ENCODE measurements around the gene FGFBP2.

FGFBP2 gene

GRCh38 chr4:15942283-15942682, 20.7 kb downstream of the FGFBP2 start:
- TF ChIP-seq POLR2A (IDR thresholded peaks at IDR 0.05; ENCODE audit: low read depth, low read length) (no peak), POLR2AphosphoS5 (IDR thresholded peaks at IDR 0.05; ENCODE audit: low read depth, low read length) (no peak), TAF1 (IDR thresholded peaks at IDR 0.05; ENCODE audit: borderline replicate concordance, low read depth, low read length) (no peak)
- FAIRE-seq (no peak), DNase-seq (ENCODE audit: insufficient read length) (no peak)

- DNase-seq (ENCODE audit: insufficient read length) (no peak), FAIRE-seq (no peak)
- TF ChIP-seq TAF1 (IDR thresholded peaks at IDR 0.05; ENCODE audit: borderline replicate concordance, low read depth, low read length) = no peak
- no peak for TF ChIP-seq POLR2AphosphoS5 (IDR thresholded peaks at IDR 0.05; ENCODE audit: low read depth, low read length)
- no peak for TF ChIP-seq POLR2A (IDR thresholded peaks at IDR 0.05; ENCODE audit: low read depth, low read length)
These were observed 24.3 kb downstream of the FGFBP2 start, which contains the start of gene FGFBP1 for GRCh38 chr4:15938640-15939039. Gene FGFBP1, minus strand, starts transcription at chr4:15938740. Its CDS starts 2,108 bp downstream, at chr4:15936632.

- TF ChIP-seq POLR2A (IDR thresholded peaks at IDR 0.05; ENCODE audit: low read depth, low read length) = no peak
- no peak for TF ChIP-seq POLR2AphosphoS5 (IDR thresholded peaks at IDR 0.05; ENCODE audit: low read depth, low read length)
- no peak for TF ChIP-seq TAF1 (IDR thresholded peaks at IDR 0.05; ENCODE audit: borderline replicate concordance, low read depth, low read length)
- no peak for FAIRE-seq
- no peak for DNase-seq (ENCODE audit: insufficient read length)
These were observed 24.8 kb downstream of the FGFBP2 start for GRCh38 chr4:15938182-15938581.

GRCh38 chr4:15936495-15936894, 26.5 kb downstream of the FGFBP2 start:
- DNase-seq (ENCODE audit: insufficient read length) = no peak

GRCh38 chr4:15935504-15936402, 27.2 kb downstream of the FGFBP2 start:
- TF ChIP-seq TAF1 (IDR thresholded peaks at IDR 0.05; ENCODE audit: borderline replicate concordance, low read depth, low read length) = no peak
- no peak for TF ChIP-seq POLR2AphosphoS5 (IDR thresholded peaks at IDR 0.05; ENCODE audit: low read depth, low read length)
- no peak for TF ChIP-seq POLR2A (IDR thresholded peaks at IDR 0.05; ENCODE audit: low read depth, low read length)
- no peak for FAIRE-seq
- no peak for DNase-seq (ENCODE audit: insufficient read length)

More at GRCh38 chr4:15936495-15936894, 26.5 kb downstream of the FGFBP2 start:
- FAIRE-seq = no peak
- TF ChIP-seq POLR2AphosphoS5 (IDR thresholded peaks at IDR 0.05; ENCODE audit: low read depth, low read length) (no peak), TAF1 (IDR thresholded peaks at IDR 0.05; ENCODE audit: borderline replicate concordance, low read depth, low read length) (no peak), POLR2A (IDR thresholded peaks at IDR 0.05; ENCODE audit: low read depth, low read length) (no peak)

GRCh38 chr4:15934259-15934658, 28.7 kb downstream of the FGFBP2 start:
- DNase-seq (ENCODE audit: insufficient read length) = no peak
- no peak for FAIRE-seq
- TF ChIP-seq POLR2AphosphoS5 (IDR thresholded peaks at IDR 0.05; ENCODE audit: low read depth, low read length) (no peak), TAF1 (IDR thresholded peaks at IDR 0.05; ENCODE audit: borderline replicate concordance, low read depth, low read length) (no peak), POLR2A (IDR thresholded peaks at IDR 0.05; ENCODE audit: low read depth, low read length) (no peak)

GRCh38 chr4:15931451-15932210, 31.3 kb downstream of the FGFBP2 start:
- DNase-seq (ENCODE audit: insufficient read length) (no peak), FAIRE-seq (no peak)
- no peak for TF ChIP-seq POLR2A (IDR thresholded peaks at IDR 0.05; ENCODE audit: low read depth, low read length)
- no peak for TF ChIP-seq POLR2AphosphoS5 (IDR thresholded peaks at IDR 0.05; ENCODE audit: low read depth, low read length)
- TF ChIP-seq TAF1 (IDR thresholded peaks at IDR 0.05; ENCODE audit: borderline replicate concordance, low read depth, low read length) = no peak

- DNase-seq (ENCODE audit: insufficient read length) = no peak
- FAIRE-seq = no peak
- no peak for TF ChIP-seq POLR2A (IDR thresholded peaks at IDR 0.05; ENCODE audit: low read depth, low read length)
- TF ChIP-seq TAF1 (IDR thresholded peaks at IDR 0.05; ENCODE audit: borderline replicate concordance, low read depth, low read length) = no peak
- TF ChIP-seq POLR2AphosphoS5 (IDR thresholded peaks at IDR 0.05; ENCODE audit: low read depth, low read length) = no peak
These were observed 32.7 kb downstream of the FGFBP2 start for GRCh38 chr4:15930314-15930713.

- no peak for DNase-seq (ENCODE audit: insufficient read length)
- no peak for TF ChIP-seq TAF1 (IDR thresholded peaks at IDR 0.05; ENCODE audit: borderline replicate concordance, low read depth, low read length)
- no peak for TF ChIP-seq POLR2AphosphoS5 (IDR thresholded peaks at IDR 0.05; ENCODE audit: low read depth, low read length)
- TF ChIP-seq POLR2A (IDR thresholded peaks at IDR 0.05; ENCODE audit: low read depth, low read length) = no peak
- FAIRE-seq = no peak
These were observed 33.4 kb downstream of the FGFBP2 start for GRCh38 chr4:15929540-15929939.

- FAIRE-seq = no peak
- no peak for TF ChIP-seq TAF1 (IDR thresholded peaks at IDR 0.05; ENCODE audit: borderline replicate concordance, low read depth, low read length)
- TF ChIP-seq POLR2A (IDR thresholded peaks at IDR 0.05; ENCODE audit: low read depth, low read length) = no peak
- TF ChIP-seq POLR2AphosphoS5 (IDR thresholded peaks at IDR 0.05; ENCODE audit: low read depth, low read length) = no peak
- no peak for DNase-seq (ENCODE audit: insufficient read length)
These were observed 34.1 kb downstream of the FGFBP2 start for GRCh38 chr4:15928883-15929282.

- TF ChIP-seq POLR2AphosphoS5 (IDR thresholded peaks at IDR 0.05; ENCODE audit: low read depth, low read length) (no peak), POLR2A (IDR thresholded peaks at IDR 0.05; ENCODE audit: low read depth, low read length) (no peak), TAF1 (IDR thresholded peaks at IDR 0.05; ENCODE audit: borderline replicate concordance, low read depth, low read length) (no peak)
- DNase-seq (ENCODE audit: insufficient read length) (no peak), FAIRE-seq (no peak)
These were observed 36.5 kb downstream of the FGFBP2 start for GRCh38 chr4:15926486-15926885.
